GM19099 (cell line): ENCODE data around the gene EFNA2.
A peak's percentile ranks its signal among the peaks of the same experiment; 100 is the strongest.

Experiments
- POLR2A ChIP-seq: IDR thresholded peaks from 3 replicates; pipeline ENCODE4 v1.6.1; 2011; ENCODE audit warnings: low read depth; ENCODE audit not compliant: insufficient read length; ENCODE audit errors: extremely low read depth

The EFNA2 gene

GRCh38 chr19:1272423-1273262, 13.0 kb upstream of the EFNA2 start:
- TF ChIP-seq POLR2A: no peak

- TF ChIP-seq POLR2A: peak; percentile 32
Measured at GRCh38 chr19:1273263-1274041, 12.2 kb upstream of the EFNA2 start.

- TF ChIP-seq POLR2A: no peak
Measured at GRCh38 chr19:1274081-1274851, 11.4 kb upstream of the EFNA2 start.

GRCh38 chr19:1274852-1275259, 10.8 kb upstream of the EFNA2 start:
- TF ChIP-seq POLR2A: no peak

GRCh38 chr19:1275260-1275975, 10.3 kb upstream of the EFNA2 start, which contains the start of gene FAM174C:
TSS of gene FAM174C (plus strand) at chr19:1275530. CDS start at chr19:1275550, 20 bp downstream.
- TF ChIP-seq POLR2A: peak; percentile 95

- no peak for TF ChIP-seq POLR2A
Measured at GRCh38 chr19:1275976-1276627, 9.6 kb upstream of the EFNA2 start.

- no peak for TF ChIP-seq POLR2A
Measured at GRCh38 chr19:1276628-1277022, 9.0 kb upstream of the EFNA2 start.

- no peak for TF ChIP-seq POLR2A
Measured at GRCh38 chr19:1277061-1277460, 8.6 kb upstream of the EFNA2 start.

- TF ChIP-seq POLR2A: no peak
Measured at GRCh38 chr19:1278074-1278473, 7.6 kb upstream of the EFNA2 start.

GRCh38 chr19:1278713-1279660, 6.7 kb upstream of the EFNA2 start:
- TF ChIP-seq POLR2A: no peak

GRCh38 chr19:1279782-1280341, 5.8 kb upstream of the EFNA2 start:
- TF ChIP-seq POLR2A: no peak
